ENCODE results near the gene KCTD18.

GRCh38 chr2:200486529-200486928 is 23.3 kb downstream of the KCTD18 start:
- no peak for TF ChIP-seq CTCF (IDR thresholded peaks at IDR 0.05; ENCODE audit: insufficient read depth, low read length)
- no peak for TF ChIP-seq GABPA (IDR thresholded peaks at IDR 0.05; ENCODE audit: low read depth)
- no peak for TF ChIP-seq POLR2AphosphoS5 (IDR thresholded peaks at IDR 0.05; ENCODE audit: low read depth)
- TF ChIP-seq SPI1 (IDR thresholded peaks at IDR 0.05; ENCODE audit: borderline replicate concordance, low read depth): no peak
- no peak for TF ChIP-seq REST (IDR thresholded peaks at IDR 0.05; ENCODE audit: insufficient replicate concordance, low read depth)

All from HL-60 (cell line).